Large intestine (tissue), 3 donors: Measurements from ENCODE around the gene TMEM198. TPM values are rescaled to one million over a fixed set of nuclear protein-coding genes. Genes with fewer than 3 reads are reported as not detected.

Experiments used
- DNase-seq, 2 donors: peaks; one replicate each; pipeline versions ENCODE4 v3.0.0 to v3.0.0-alpha.2; 2013
- H3K27ac ChIP-seq: one replicate; pipeline ENCODE4 v1.5.1; 2013; ENCODE audit warnings: low read length
- H3K27me3 ChIP-seq: 2 replicates; pipeline ENCODE4 v1.6.1; 2013; ENCODE audit warnings: low read length; ENCODE audit not compliant: control insufficient read depth, insufficient read depth
- H3K36me3 ChIP-seq: 2 replicates; pipeline ENCODE4 v1.6.1; 2013; ENCODE audit warnings: low read length; ENCODE audit not compliant: control insufficient read depth, insufficient read depth
- H3K4me1 ChIP-seq: one replicate; pipeline ENCODE4 v1.6.1; 2013; ENCODE audit warnings: low read length; ENCODE audit not compliant: control insufficient read depth, insufficient read depth
- H3K4me3 ChIP-seq: one replicate; pipeline ENCODE4 v1.5.1; 2013; ENCODE audit warnings: low read length
- H3K9me3 ChIP-seq: one replicate; pipeline ENCODE4 v1.6.1; 2013; ENCODE audit warnings: mild to moderate bottlenecking, low read depth, low read length, moderate library complexity; ENCODE audit not compliant: control insufficient read depth
- WGBS: methylation state at CpG from one replicate; pipeline ENCODE4 v1.1.5; 2013; ENCODE audit warnings: low lambda C conversion rate; ENCODE audit not compliant: insufficient coverage; 5-methylcytosine and 5-hydroxymethylcytosine counted together
- polyA plus RNA-seq: library from polyadenylated mRNA; unstranded; fragments of 120-200 nt; gene quantifications from one replicate; pipeline ENCODE4 v1.2.1, GENCODE V29; 2013

The TMEM198 gene
- polyA plus RNA-seq, 1 donor = 19.9 TPM

DNA sequence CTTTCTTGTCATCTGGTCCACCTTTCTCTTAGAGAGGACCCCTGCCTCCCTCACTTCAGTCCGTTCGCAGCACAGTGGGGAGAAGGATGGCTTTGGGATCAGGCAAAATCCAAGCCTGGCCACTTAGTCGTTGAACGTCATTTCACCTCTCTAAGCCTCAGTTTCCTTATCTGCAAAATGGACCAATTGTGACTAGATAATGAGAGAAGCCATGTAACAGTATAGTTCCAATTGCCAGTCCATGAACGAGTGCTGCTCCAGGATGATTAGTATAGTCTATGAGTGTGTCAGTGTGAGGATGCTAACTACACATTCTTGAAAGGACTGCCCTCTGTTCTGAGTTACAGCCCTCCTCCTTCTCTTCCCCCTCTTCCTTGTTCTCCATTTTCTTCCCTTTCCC is 29.3 kb downstream of the TMEM198 start:
- Histone ChIP-seq H3K36me3 (peaks cover 4% of the 10 kb centered on the region), H3K27ac (no peak overlapping the region), H3K27me3 (peaks cover 3% of the 10 kb centered on the region), H3K4me3 (no peak overlapping the region), H3K9me3 (peaks cover 4% of the 10 kb centered on the region), H3K4me1 (peaks cover 26% of the 10 kb centered on the region)
- no peak for DNase-seq
- WGBS = no CpG with 5 or more reads among the region's 5 CpGs

DNA sequence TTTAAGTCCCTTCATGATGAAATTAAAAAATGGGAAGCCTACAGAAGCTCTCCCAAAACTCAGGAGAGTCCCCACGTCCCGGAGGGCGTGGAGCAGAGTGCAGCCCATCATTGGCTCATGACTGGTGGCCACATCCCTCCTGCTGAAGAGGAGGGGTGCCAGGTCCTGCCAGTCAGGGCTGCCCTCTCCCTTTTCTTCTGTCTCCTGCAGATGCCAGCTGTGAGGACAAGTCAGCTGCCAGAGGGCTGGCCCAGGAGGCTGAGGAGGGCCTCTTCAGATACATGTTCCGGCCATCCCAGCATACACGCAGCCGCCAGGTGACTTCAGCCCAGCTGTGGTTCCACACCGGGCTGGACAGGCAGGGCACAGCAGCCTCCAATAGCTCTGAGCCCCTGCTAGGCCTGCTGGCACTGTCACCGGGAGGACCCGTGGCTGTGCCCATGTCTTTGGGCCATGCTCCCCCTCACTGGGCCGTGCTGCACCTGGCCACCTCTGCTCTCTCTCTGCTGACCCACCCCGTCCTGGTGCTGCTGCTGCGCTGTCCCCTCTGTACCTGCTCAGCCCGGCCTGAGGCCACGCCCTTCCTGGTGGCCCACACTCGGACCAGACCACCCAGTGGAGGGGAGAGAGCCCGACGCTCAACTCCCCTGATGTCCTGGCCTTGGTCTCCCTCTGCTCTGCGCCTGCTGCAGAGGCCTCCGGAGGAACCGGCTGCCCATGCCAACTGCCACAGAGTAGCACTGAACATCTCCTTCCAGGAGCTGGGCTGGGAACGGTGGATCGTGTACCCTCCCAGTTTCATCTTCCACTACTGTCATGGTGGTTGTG is 30.9 kb downstream of the TMEM198 start:
- Histone ChIP-seq H3K9me3 (peaks cover 4% of the 10 kb centered on the region), H3K4me1 (peaks cover 25% of the 10 kb centered on the region), H3K27ac (no peak overlapping the region), H3K4me3 (no peak overlapping the region), H3K27me3 (peaks cover 3% of the 10 kb centered on the region), H3K36me3 (no peaks in the 10 kb centered on the region)
- DNase-seq = no peak
- no CpG with 5 or more reads among the region's 22 CpGs for WGBS

DNA sequence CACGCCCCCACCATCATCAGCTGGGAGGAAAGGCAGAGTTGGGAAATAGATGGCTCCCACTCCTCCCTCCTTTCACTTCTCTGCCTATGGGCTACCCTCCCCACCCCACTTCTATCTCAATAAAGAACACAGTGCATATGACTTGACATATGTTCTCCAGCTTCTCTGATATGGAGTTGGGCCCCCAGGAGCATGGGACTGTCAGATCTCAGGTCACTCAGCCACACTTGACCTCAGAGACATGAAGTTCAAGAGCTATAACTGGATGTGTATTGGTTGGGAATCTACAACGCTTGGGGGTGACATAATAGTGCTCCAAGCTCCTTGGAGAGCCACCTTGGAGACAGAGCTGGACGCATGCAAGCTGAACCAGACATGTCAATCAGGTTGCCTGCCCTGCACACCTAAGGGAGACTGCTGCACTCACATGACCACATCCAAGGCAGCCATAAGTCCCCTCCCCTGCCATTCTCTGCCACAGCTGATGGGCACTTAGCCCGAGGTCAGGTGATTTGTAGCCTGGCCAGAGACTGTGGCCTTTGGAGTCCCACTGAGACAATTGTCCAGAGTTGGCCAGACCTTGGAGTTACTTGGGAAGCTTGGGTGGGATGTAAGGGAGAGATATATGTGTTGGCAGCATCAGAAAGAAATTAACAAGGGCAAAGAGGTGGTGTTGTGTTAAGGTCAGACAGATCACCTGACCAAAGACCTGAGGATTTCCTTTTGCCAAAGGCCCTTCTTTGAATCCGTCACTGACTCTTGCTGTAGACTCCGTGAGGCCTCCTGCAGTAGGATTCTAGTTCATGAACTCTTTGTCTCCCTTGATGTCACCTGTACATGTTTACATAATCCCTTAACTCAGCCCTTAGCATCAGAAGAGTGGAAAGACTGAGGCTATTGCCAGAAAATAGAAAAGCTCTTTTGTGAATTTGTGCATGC is 32.0 kb downstream of the TMEM198 start:
- no CpG with 5 or more reads among the region's 6 CpGs for WGBS
- Histone ChIP-seq H3K36me3 (no peaks in the 10 kb centered on the region), H3K9me3 (no peaks in the 10 kb centered on the region), H3K4me3 (no peak overlapping the region), H3K4me1 (peaks cover 19% of the 10 kb centered on the region), H3K27ac (no peak overlapping the region), H3K27me3 (peaks cover 3% of the 10 kb centered on the region)
- DNase-seq = no peak

DNA sequence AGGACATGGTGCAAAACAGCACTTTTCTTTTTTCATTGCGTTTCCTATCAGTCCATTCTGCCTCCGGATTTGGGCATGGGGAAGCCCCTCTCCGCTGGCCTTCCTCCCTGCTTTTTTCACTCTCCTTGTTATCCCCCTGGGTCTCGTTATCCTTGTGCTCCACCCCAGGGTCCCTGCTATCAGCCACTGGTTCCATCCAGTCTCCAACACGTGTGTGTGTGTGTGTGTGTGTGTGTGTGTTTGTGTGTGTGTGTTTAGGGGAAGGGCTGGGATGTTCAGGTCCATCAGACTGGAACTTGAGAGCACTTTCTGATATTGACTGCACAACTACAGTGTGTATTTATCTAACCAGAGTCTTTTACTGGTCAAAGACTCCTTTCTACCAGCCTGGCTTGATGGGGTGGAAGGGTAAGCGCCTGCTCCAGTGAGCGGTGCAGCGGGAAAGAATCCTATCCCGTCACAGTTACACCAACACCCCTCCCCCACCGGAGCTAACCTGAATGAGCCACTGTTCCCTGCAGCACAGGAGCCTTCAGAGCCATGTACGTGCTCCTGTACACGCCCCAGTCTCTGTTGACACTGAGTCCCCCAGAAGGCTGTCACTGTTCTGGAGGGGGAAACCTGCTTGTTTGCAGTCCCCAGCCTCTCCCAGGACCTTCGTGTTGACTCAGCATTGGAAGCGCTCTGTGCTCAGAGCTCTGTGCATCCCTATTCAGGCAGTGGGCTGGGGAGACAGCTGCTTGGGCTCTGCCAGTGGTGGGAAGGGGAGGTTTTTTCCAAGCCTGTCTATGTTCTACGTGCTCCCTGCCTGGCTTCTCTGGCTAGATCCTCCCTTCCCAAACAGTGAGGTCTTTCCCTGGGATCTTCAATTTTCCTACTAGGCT is 32.9 kb downstream of the TMEM198 start:
- Histone ChIP-seq H3K36me3 (no peaks in the 10 kb centered on the region), H3K4me3 (no peak overlapping the region), H3K9me3 (no peaks in the 10 kb centered on the region), H3K27me3 (peaks cover 3% of the 10 kb centered on the region), H3K27ac (peak overlapping the region; percentile 3), H3K4me1 (peaks cover 17% of the 10 kb centered on the region)
- DNase-seq = peak; percentile 68 to 85
- WGBS = no CpG with 5 or more reads among the region's 15 CpGs

DNA sequence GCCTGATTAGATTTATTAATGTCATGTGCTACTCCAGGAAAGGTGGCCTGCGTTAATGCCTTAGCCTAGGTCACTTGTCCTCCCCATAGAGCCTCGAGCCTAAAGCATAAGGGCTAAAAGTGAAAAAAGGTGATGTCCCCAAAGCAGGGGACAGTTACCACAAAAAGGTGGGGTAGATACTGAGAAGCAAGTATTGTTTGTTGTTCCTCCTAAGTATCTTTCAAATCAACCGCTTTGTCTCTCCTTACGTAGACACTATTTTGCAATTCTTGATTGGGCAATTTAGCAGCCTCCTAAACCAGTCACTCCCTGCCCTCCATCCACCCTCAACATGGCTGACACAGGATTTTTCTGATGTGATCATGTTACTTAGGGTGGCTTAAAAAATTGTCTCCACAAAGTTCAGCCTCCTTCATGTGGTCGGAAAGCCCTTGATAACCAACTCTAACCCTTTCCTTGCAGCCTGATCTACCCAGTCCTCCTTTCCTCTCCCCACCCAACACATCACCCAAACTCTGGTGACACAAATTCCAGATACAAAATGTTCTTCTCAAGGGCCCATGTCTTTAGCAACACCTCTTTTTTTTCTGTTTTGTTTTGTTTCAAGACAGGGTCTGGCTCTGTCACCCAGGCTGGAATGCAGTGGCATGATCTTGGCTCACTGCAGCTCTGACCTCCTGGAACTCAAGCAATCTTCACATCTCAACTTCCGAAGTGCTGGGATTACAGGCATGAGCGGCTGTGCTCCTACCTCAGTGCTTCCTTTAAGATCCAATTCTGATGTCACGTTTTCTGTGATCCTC is 35.2 kb downstream of the TMEM198 start:
- no peak overlapping the region for H3K4me3 ChIP-seq
- no peaks in the 10 kb centered on the region for H3K9me3 ChIP-seq
- no peak for DNase-seq
- H3K4me1 ChIP-seq = peaks cover 8% of the 10 kb centered on the region
- 90% methylated on average over 5 of the region's 8 CpGs for WGBS
- H3K27me3 ChIP-seq = peaks cover 3% of the 10 kb centered on the region
- no peak overlapping the region for H3K27ac ChIP-seq
- no peaks in the 10 kb centered on the region for H3K36me3 ChIP-seq

DNA sequence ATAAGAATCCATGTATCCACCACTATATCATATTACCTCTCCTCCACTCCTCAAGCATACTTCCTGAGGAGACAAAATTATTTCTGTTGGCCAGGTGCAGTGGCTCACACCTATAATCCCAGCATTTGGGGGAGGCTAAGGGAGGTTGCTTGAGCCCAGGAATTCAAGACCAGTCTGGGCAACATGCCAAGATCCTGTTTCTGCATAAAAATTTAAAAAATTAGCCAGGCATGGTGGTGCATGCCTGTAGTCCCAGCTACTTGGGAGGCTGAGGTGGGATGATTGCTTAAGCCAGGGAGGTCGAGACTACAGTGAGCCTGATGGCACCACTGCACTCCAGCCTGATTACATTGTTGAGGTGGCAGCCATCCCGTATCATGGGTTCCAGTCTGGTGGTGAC is 37.5 kb downstream of the TMEM198 start:
- no CpG with 5 or more reads among the region's 2 CpGs for WGBS
- H3K27ac ChIP-seq = no peak overlapping the region

DNA sequence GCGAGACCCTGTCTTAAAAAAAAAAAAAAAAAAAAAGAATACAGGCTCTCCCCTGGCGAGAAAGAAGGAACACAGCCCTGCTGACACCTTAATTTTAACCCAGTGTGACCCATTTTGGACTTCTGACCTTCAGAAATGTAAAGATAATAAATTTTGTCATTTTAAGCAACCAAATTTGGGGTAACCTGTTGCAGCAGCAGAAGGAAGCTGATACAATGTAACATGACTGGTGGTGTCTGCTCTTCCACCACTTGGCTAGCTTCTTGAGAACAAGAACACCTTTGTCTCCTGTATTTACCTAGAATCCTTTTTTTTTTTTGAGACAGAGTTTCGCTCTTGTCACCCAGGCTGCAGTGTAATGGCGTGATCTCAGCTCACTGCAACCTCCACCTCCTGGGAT is 47.3 kb downstream of the TMEM198 start:
- Histone ChIP-seq H3K4me1 (peaks cover 8% of the 10 kb centered on the region), H3K27me3 (no peaks in the 10 kb centered on the region), H3K36me3 (no peaks in the 10 kb centered on the region), H3K9me3 (no peaks in the 10 kb centered on the region), H3K4me3 (no peak overlapping the region), H3K27ac (no peak overlapping the region)
- no CpG with 5 or more reads among the region's 4 CpGs for WGBS
- DNase-seq = no peak

More for the DNA sequence above, 37.5 kb downstream of the TMEM198 start:
- H3K36me3 ChIP-seq = no peaks in the 10 kb centered on the region
- no peaks in the 10 kb centered on the region for H3K9me3 ChIP-seq
- peaks cover 6% of the 10 kb centered on the region for H3K27me3 ChIP-seq
- H3K4me1 ChIP-seq = peaks cover 8% of the 10 kb centered on the region
- no peak overlapping the region for H3K4me3 ChIP-seq
- no peak for DNase-seq

DNA sequence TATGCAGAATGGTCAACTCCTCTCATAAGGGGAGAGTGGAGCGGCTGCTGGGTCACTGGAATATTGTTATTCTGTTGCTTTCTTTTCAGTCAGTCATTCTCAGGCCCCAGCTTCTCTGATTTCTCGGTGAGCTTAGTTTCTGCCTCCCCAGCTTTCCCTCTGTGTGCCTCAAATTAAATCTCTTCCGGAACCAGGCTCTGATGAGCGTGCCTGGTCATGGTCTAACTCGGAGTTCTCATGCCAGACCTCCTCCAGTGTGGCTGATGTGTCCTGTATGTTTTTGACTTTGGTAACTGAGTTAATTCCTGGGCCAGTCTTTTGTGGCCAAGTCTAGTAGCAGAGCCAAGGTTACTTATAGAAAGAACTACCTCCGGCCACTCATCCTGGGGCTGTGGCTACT is 48.9 kb downstream of the TMEM198 start:
- 77% methylated on average over 3 of the region's 6 CpGs for WGBS
- Histone ChIP-seq H3K36me3 (no peaks in the 10 kb centered on the region), H3K4me3 (no peak overlapping the region), H3K27ac (no peak overlapping the region), H3K27me3 (no peaks in the 10 kb centered on the region), H3K9me3 (no peaks in the 10 kb centered on the region), H3K4me1 (peaks cover 14% of the 10 kb centered on the region)
- DNase-seq = no peak

DNA sequence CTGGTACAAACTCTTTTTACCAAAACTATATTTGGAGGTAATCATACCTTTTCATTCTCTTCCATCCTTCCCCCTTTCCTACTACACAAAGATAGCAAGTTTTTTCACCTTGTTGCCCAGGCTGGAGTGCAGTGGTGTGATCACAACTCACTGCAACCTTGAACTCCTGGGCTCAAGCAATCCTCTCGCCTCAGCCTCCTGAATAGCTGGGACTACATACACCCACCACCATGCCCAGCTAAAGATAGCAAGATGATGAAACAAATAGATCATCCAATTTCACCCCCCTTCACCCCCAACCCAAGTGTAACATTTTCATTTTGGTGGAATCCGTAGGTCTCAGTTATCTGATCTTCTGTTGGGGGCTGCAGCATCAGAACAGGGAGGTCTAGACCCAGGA is 49.3 kb downstream of the TMEM198 start:
- no CpG with 5 or more reads among the region's 2 CpGs for WGBS
- H3K36me3 ChIP-seq = no peaks in the 10 kb centered on the region
- peaks cover 14% of the 10 kb centered on the region for H3K4me1 ChIP-seq
- DNase-seq = no peak
- H3K4me3 ChIP-seq = no peak overlapping the region
- H3K27ac ChIP-seq = no peak overlapping the region
- H3K9me3 ChIP-seq = no peaks in the 10 kb centered on the region
- no peaks in the 10 kb centered on the region for H3K27me3 ChIP-seq
